HG03103 (cell line): ENCODE data around the gene MAPRE2.
"Not testable (repeated sequence)": the region's sequence is repeated elsewhere in the genome, so short reads cannot be mapped to it uniquely, and the experiment has no call there.

Experiments
- ATAC-seq: cut with Tn5 transposase; IDR thresholded peaks from one replicate; pipeline ENCODE4 v1.9.1; 2021; ENCODE audit warnings: low read depth; ENCODE audit not compliant: unreplicated experiment

Gene MAPRE2

GRCh38 chr18:35087726-35088125, 46.5 kb downstream of the MAPRE2 start:
- no peak for ATAC-seq

GRCh38 chr18:35088921-35089320, 47.7 kb downstream of the MAPRE2 start:
- ATAC-seq: no peak

GRCh38 chr18:35089382-35089781, 48.2 kb downstream of the MAPRE2 start:
- ATAC-seq: no peak

- no peak for ATAC-seq
These were observed 48.8 kb downstream of the MAPRE2 start for GRCh38 chr18:35089891-35090550.

- no peak for ATAC-seq
These were observed 50.6 kb downstream of the MAPRE2 start for GRCh38 chr18:35091841-35092240.

GRCh38 chr18:35095983-35096676, 54.9 kb downstream of the MAPRE2 start:
- ATAC-seq: peak; percentile 55

GRCh38 chr18:35096677-35097011, 55.4 kb downstream of the MAPRE2 start:
- ATAC-seq: no peak

GRCh38 chr18:35097195-35097594, 56.0 kb downstream of the MAPRE2 start:
- no peak for ATAC-seq

- ATAC-seq: no peak
These were observed 56.5 kb downstream of the MAPRE2 start for GRCh38 chr18:35097763-35098162.

GRCh38 chr18:35099911-35100310, 58.7 kb downstream of the MAPRE2 start:
- no peak for ATAC-seq

- no peak for ATAC-seq
These were observed 63.3 kb downstream of the MAPRE2 start for GRCh38 chr18:35104391-35105051.

GRCh38 chr18:35106013-35106844, 65.0 kb downstream of the MAPRE2 start:
- no peak for ATAC-seq

- no peak for ATAC-seq
These were observed 65.6 kb downstream of the MAPRE2 start for GRCh38 chr18:35106845-35107148.

GRCh38 chr18:35107216-35107615, 66.0 kb downstream of the MAPRE2 start:
- ATAC-seq: no peak

- ATAC-seq: not testable (repeated sequence)
These were observed 66.9 kb downstream of the MAPRE2 start for GRCh38 chr18:35108088-35108487.

GRCh38 chr18:35110059-35110458, 68.8 kb downstream of the MAPRE2 start:
- ATAC-seq: no peak

- no peak for ATAC-seq
These were observed 69.6 kb downstream of the MAPRE2 start for GRCh38 chr18:35110554-35111485.

GRCh38 chr18:35112696-35113095, 71.5 kb downstream of the MAPRE2 start:
- ATAC-seq: no peak

GRCh38 chr18:35114305-35114704, 73.1 kb downstream of the MAPRE2 start:
- no peak for ATAC-seq

- ATAC-seq: no peak
These were observed 75.6 kb downstream of the MAPRE2 start for GRCh38 chr18:35116784-35117318.
